Stimulated activated CD8-positive, alpha-beta memory T cell treated with anti-CD3 and anti-CD28 coated beads, Interleukin-12 subunit alpha, Interleukin-12 subunit beta, amount 100 ng/mL, for 4 hours (primary cell): ENCODE measurements around the gene ZNF311.
"Not testable (repeated sequence)": the region's sequence is repeated elsewhere in the genome, so short reads cannot be mapped to it uniquely, and the experiment has no call there.

Experiments used
- DNase-seq: peaks from one replicate; pipeline ENCODE4 v3.0.0-alpha.2; 2020; ENCODE audit warnings: low read depth

The ZNF311 gene

GRCh38 chr6:28953039-28953584 is 52.0 kb downstream of the ZNF311 start:
- peak; percentile 25 for DNase-seq

DNA sequence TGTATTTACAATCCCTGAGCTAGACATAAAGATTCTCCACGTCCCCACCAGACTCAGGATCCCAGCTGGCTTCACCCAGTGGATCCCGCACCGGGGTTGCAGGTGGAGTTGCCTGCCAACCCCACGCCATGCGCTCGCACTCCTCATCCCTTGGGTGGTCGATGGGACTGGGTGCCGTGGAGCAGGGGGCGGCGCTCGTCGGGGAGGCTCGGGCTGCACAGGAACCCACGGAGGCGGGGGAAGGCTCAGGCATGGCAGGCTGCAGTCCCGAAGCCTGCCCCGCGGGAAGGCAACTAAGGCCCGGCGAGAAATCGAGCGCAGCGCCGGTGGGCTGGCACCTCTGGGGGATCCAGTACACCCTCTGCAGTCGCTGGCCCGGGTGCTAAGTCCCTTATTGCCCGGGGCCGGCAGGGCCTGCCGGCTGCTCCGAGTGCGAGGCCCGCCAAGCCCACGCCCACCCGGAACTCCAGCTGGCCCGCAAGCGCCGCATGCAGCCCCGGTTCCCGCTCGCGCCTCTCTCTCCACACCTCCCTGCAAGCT is 55.4 kb downstream of the ZNF311 start:
- not testable (repeated sequence) for DNase-seq

- no peak for DNase-seq
Measured at GRCh38 chr6:28948782-28949486, 56.2 kb downstream of the ZNF311 start.

GRCh38 chr6:28947831-28948270 is 57.3 kb downstream of the ZNF311 start:
- no peak for DNase-seq

DNA sequence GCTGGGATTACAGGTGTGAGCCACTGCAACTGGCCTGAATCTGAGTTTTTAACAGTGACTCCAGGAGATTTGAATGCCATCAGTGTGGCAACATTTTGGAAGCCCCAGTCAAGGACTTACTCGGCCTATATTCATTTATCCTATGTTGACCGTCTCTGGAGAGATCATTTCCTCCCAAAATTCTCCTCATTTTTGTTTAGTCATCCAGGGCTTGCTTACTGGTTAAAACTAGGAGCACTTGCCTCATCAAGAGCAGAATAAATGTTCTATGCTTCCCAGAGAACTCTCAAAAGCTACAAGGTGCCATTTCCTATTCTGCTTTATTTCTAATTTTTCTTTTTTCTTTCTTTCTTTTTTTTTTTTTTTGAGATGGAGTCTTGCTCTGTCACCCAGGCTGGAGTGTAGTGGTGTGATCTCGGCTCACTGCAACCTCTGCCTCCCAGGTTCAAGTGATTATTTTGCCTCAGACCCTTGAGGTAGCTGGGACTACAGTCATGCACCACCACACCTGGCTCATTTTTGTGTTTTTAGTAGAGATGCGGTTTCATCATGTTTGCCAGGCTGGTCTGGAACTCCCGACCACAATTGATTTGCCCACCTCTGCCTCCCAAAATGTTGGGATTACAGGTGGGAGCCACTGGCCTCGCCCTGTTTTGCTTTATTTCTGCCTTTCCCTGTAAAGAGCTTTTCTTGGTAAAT is 57.9 kb downstream of the ZNF311 start:
- no peak for DNase-seq

DNA sequence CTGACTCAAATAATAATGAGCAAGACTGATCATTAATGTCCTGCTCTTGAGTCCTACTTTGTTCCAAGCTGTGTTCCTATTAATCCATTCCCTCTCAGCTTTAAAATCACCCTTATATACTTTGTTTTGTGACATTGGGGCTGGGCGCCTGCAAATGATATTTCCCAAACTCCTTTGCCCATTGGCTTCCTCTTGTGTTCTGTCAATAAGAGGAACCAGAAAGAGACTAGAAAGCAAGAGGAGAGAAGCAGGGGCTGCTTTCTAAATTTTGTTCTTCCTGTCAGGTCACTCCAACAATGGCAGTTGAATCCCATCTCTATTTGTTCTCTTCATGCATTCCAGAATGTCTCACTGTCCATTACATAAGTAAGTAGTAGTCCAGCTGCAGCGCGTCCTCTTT is 59.8 kb downstream of the ZNF311 start:
- no peak for DNase-seq
